Endodermal cell (in vitro differentiated cells): Measurements from ENCODE around the gene DGKB. TPM values are rescaled to one million over a fixed set of nuclear protein-coding genes. Genes with fewer than 3 reads are reported as not detected.

Experiments used
- DNase-seq: peaks from one replicate; pipeline ENCODE4 v3.0.0-alpha.2; 2017
- H3K27ac ChIP-seq: 2 replicates; pipeline ENCODE4 v1.5.1; 2013; ENCODE audit warnings: mild to moderate bottlenecking, low read depth, low read length, moderate library complexity
- H3K27me3 ChIP-seq: 2 replicates; pipeline ENCODE4 v1.6.1; 2013; ENCODE audit warnings: mild to moderate bottlenecking, low read length, moderate library complexity; ENCODE audit not compliant: insufficient read depth, control insufficient read depth, poor library complexity, severe bottlenecking
- H3K36me3 ChIP-seq: 2 replicates; pipeline ENCODE4 v1.7.0; 2013; ENCODE audit warnings: mild to moderate bottlenecking, low read length, moderate library complexity; ENCODE audit not compliant: control insufficient read depth, insufficient read depth
- H3K4me1 ChIP-seq: one replicate; pipeline ENCODE4 v1.7.0; 2013; ENCODE audit warnings: low read length; ENCODE audit not compliant: control insufficient read depth, insufficient read depth
- H3K4me3 ChIP-seq: 2 replicates; pipeline ENCODE4 v1.5.1; 2013; ENCODE audit warnings: mild to moderate bottlenecking, low read length, moderate library complexity
- H3K9ac ChIP-seq: 2 replicates; pipeline ENCODE4 v1.6.1; 2013; ENCODE audit warnings: mild to moderate bottlenecking, low read length, moderate library complexity; ENCODE audit not compliant: poor library complexity, severe bottlenecking; ENCODE audit errors: extremely low read depth
- H3K9me3 ChIP-seq: 2 replicates; pipeline ENCODE4 v1.6.1; 2013; ENCODE audit warnings: mild to moderate bottlenecking, low read length, moderate library complexity; ENCODE audit not compliant: control insufficient read depth
- H3K27ac Mint-ChIP-seq: 2 replicates; pipeline ENCODE4 v1.8.0; 2020; ENCODE audit warnings: mixed read lengths
- H3K27me3 Mint-ChIP-seq: 2 replicates; pipeline ENCODE4 v1.8.0; 2021; ENCODE audit warnings: mild to moderate bottlenecking, mixed read lengths; ENCODE audit not compliant: insufficient read depth
- H3K36me3 Mint-ChIP-seq: 2 replicates; pipeline ENCODE4 v1.8.0; 2020; ENCODE audit warnings: low read depth, mixed read lengths
- H3K4me1 Mint-ChIP-seq: 2 replicates; pipeline ENCODE4 v1.8.0; 2020; ENCODE audit warnings: mixed read lengths
- H3K4me3 Mint-ChIP-seq: 2 replicates; pipeline ENCODE4 v1.8.0; 2020; ENCODE audit warnings: mild to moderate bottlenecking, moderate library complexity, mixed read lengths
- H3K9me3 Mint-ChIP-seq: 2 replicates; pipeline ENCODE4 v1.8.0; 2020; ENCODE audit warnings: mild to moderate bottlenecking, mixed read lengths
- WGBS, 2 experiments: methylation state at CpG; one replicate each; pipeline versions ENCODE4 v1.1.5 to v1.1.7; 2013; ENCODE audit warnings: missing lambda C conversion rate in 2 of 2, mixed read lengths in 1 of 2; ENCODE audit not compliant: insufficient coverage in 1 of 2, insufficient read length in 1 of 2; 5-methylcytosine and 5-hydroxymethylcytosine counted together
- total RNA-seq, 2 donors: library from RNA; stranded (reverse); fragmentation: NEBNext Ultra II Directional in 1 of 2; extraction: Animal tissue kit (Norgen Biotek cat#: 25700) in 1 of 2; gene quantifications; 2 replicates in 1 of 2; 3 replicates in 1 of 2; pipeline ENCODE4 v1.2.1, GENCODE V29; 2021
- TF ChIP-seq, protein P1 (sequence below): fragments of 200-600 bp; sonication (generic); conservative IDR thresholded peaks from 2 replicates; pipeline ENCODE4 v1.5.0; 2021; ENCODE audit warnings: antibody characterized with exemption, mild to moderate bottlenecking

The DGKB gene
- total RNA-seq, 2 donors from 2014 or later = 5.1 to 5.2 TPM

DNA sequence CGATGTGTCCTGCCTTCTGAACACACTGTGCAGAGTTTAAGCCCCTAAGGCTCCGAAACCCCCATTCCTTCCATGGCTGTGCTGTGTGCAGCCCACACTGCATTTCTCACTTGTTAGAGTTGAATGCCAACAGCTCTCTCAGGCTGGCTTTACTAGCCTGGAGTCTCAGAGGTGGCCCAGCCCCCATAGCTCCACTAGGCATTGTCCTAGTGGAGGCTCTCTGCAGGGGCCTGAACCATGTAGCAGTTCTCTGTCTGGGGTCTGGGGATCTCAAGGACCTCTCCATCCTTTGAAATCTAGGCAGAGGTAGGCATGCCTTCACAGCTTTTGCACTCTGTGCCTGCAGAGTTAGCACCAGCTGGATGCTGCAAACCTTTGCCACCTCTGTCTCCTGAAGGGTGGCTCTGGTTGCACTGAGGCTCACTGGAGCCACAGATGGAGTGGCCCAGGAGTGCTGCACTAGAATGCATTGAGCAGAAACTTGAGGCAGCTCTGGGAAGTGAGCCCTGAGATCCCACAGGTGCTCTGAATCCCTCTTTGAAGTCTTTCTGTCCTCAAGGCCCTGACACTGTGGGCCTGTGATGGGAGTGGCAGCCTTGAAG, 301.7 kb downstream of the DGKB start:
- Mint-ChIP-seq H3K4me1 (peaks cover 6% of the 10 kb centered on the region), H3K4me3 (no peak overlapping the region), H3K27ac (no peak overlapping the region), H3K36me3 (no peaks in the 10 kb centered on the region), H3K27me3 (peaks cover 35% of the 10 kb centered on the region), H3K9me3 (no peaks in the 10 kb centered on the region)
- Histone ChIP-seq H3K27me3 (peaks cover 15% of the 10 kb centered on the region), H3K27ac (no peak overlapping the region), H3K9ac (no peak overlapping the region), H3K4me1 (no peaks in the 10 kb centered on the region), H3K4me3 (no peak overlapping the region), H3K36me3 (no peaks in the 10 kb centered on the region), H3K9me3 (no peaks in the 10 kb centered on the region)
- TF ChIP-seq, protein P1, sequence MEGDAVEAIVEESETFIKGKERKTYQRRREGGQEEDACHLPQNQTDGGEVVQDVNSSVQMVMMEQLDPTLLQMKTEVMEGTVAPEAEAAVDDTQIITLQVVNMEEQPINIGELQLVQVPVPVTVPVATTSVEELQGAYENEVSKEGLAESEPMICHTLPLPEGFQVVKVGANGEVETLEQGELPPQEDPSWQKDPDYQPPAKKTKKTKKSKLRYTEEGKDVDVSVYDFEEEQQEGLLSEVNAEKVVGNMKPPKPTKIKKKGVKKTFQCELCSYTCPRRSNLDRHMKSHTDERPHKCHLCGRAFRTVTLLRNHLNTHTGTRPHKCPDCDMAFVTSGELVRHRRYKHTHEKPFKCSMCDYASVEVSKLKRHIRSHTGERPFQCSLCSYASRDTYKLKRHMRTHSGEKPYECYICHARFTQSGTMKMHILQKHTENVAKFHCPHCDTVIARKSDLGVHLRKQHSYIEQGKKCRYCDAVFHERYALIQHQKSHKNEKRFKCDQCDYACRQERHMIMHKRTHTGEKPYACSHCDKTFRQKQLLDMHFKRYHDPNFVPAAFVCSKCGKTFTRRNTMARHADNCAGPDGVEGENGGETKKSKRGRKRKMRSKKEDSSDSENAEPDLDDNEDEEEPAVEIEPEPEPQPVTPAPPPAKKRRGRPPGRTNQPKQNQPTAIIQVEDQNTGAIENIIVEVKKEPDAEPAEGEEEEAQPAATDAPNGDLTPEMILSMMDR = no peak
- 88 to 94% methylated on average over 1 to 2 of the region's 2 CpGs for WGBS, 2 experiments
- peak; percentile 57 for DNase-seq

DNA sequence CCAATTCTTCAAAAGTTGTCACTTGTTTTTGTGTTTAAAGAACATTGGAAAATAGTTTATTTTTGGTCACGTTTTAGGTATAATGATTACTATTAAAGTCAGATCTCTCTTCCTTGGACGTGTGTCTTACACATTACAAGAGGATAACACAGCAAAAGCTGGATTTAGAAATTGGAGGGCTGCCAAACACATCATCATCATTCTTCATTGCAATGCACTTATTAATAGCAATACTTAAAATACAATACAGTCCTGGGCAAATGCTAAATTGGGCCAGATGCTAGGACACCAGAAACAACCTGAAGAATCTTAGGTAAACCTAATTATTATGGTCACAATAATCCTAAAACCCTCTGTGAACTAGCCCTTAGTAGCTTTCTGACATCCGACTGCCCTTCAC, 303.6 kb downstream of the DGKB start:
- Histone ChIP-seq H3K27ac (no peak overlapping the region), H3K4me1 (no peaks in the 10 kb centered on the region), H3K27me3 (peaks cover 4% of the 10 kb centered on the region), H3K4me3 (no peak overlapping the region), H3K9ac (no peak overlapping the region), H3K9me3 (no peaks in the 10 kb centered on the region), H3K36me3 (no peaks in the 10 kb centered on the region)
- Mint-ChIP-seq H3K9me3 (no peaks in the 10 kb centered on the region), H3K27ac (no peak overlapping the region), H3K36me3 (no peaks in the 10 kb centered on the region), H3K4me1 (no peaks in the 10 kb centered on the region), H3K4me3 (no peak overlapping the region), H3K27me3 (peaks cover 25% of the 10 kb centered on the region)
- TF ChIP-seq, protein P1 = no peak
- 88 to 100% methylated on average over 1 to 3 of the region's 3 CpGs for WGBS, 2 experiments
- DNase-seq = no peak

DNA sequence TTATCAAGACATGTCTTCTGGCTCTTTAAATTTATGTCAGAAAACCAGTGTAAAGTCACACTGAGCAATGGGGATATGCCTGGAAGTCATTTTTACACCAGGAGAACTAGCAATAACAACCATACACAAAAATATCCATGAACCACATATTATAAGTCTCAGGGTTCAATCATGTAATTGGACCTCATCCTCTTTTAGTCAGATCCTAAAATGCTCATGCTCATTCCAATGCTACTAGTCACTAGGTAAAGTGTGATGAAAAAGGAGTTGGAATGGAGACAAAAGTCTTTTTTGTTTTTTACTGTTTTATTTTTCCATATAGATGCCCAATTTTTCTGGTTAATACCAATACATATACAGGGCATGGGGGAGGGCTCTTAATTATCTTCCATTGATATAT, 306.1 kb downstream of the DGKB start:
- no peak overlapping the region for H3K9ac ChIP-seq
- TF ChIP-seq, protein P1 = no peak
- H3K27me3 Mint-ChIP-seq = peaks cover 10% of the 10 kb centered on the region
- H3K36me3 Mint-ChIP-seq = no peaks in the 10 kb centered on the region
- no peaks in the 10 kb centered on the region for H3K9me3 Mint-ChIP-seq
- DNase-seq = no peak
- H3K27ac Mint-ChIP-seq = no peak overlapping the region
- H3K4me1 ChIP-seq = no peaks in the 10 kb centered on the region
- no peaks in the 10 kb centered on the region for H3K36me3 ChIP-seq
- H3K4me3 Mint-ChIP-seq = no peak overlapping the region
- no peaks in the 10 kb centered on the region for H3K27me3 ChIP-seq
- H3K4me3 ChIP-seq = no peak overlapping the region
- no peaks in the 10 kb centered on the region for H3K4me1 Mint-ChIP-seq
- no peak overlapping the region for H3K27ac ChIP-seq
- no peaks in the 10 kb centered on the region for H3K9me3 ChIP-seq
